VCaP (cell line): ENCODE data around the gene TMEM259.
A peak's percentile ranks its signal among the peaks of the same experiment; 100 is the strongest.

Experiments used
- H3K27ac ChIP-seq: fragments of 450-650 bp; 2 replicates; pipeline ENCODE4 v1.5.1; 2017
- CTCF ChIP-seq: fragments of 450-650 bp; conservative IDR thresholded peaks from 2 replicates; pipeline ENCODE4 v1.5.1; 2017; ENCODE audit warnings: mild to moderate bottlenecking, moderate library complexity

Gene TMEM259

GRCh38 chr19:986083-986482 is 34.8 kb downstream of the TMEM259 start:
- TF ChIP-seq CTCF = no peak

GRCh38 chr19:984165-984967 is 36.6 kb downstream of the TMEM259 start, which contains the start of gene WDR18:
TSS of gene WDR18 (plus strand) at chr19:984345. CDS start at chr19:984354, 9 bp downstream.
- TF ChIP-seq CTCF = 0 out of 2 replicates have a peak, but pooled peaks have one; percentile 12
- H3K27ac ChIP-seq = peak within 1 kb of the TSS; percentile 83

More at GRCh38 chr19:986083-986482, 34.8 kb downstream of the TMEM259 start:
- no peak overlapping the region for H3K27ac ChIP-seq

- TF ChIP-seq CTCF = peak; percentile 97
- H3K27ac ChIP-seq = peak overlapping the region; percentile 83
Measured at GRCh38 chr19:982567-983170, 38.3 kb downstream of the TMEM259 start.

- no peak overlapping the region for H3K27ac ChIP-seq
- no peak for TF ChIP-seq CTCF
Measured at GRCh38 chr19:980133-980998, 40.6 kb downstream of the TMEM259 start.

GRCh38 chr19:979318-979741 is 41.6 kb downstream of the TMEM259 start:
- no peak overlapping the region for H3K27ac ChIP-seq

GRCh38 chr19:977058-977464 is 43.9 kb downstream of the TMEM259 start:
- TF ChIP-seq CTCF = no peak
- no peak overlapping the region for H3K27ac ChIP-seq

More at GRCh38 chr19:979318-979741, 41.6 kb downstream of the TMEM259 start:
- TF ChIP-seq CTCF = no peak

GRCh38 chr19:976476-976875 is 44.4 kb downstream of the TMEM259 start:
- H3K27ac ChIP-seq = no peak overlapping the region
- TF ChIP-seq CTCF = no peak
